Cardiac fibroblast (primary cell): ENCODE measurements around the gene LUC7L2.

Experiments
- DNase-seq, 2 donors: peaks; one replicate each; pipeline versions ENCODE4 v3.0.0 to v3.0.0-alpha.2; 2010; ENCODE audit warnings: low read depth in 2 of 2
- H3K4me3 ChIP-seq, 2 donors: replicated peaks in 1 of 2; 1 replicate in 1 of 2; 2 replicates in 1 of 2; pipeline ENCODE4 v1.5.1; 2011; ENCODE audit warnings: low read depth in 2 of 2, low read length in 2 of 2, mild to moderate bottlenecking in 2 of 2, moderate library complexity in 1 of 2
- CTCF ChIP-seq: IDR thresholded peaks from one replicate; pipeline ENCODE4 v1.5.1; 2011; ENCODE audit warnings: low read depth, mild to moderate bottlenecking, low read length, inconsistent platforms

The LUC7L2 gene

GRCh38 chr7:139471740-139472353 is 112.2 kb downstream of the LUC7L2 start:
- DNase-seq = peak; percentile 17 to 56
- H3K4me3 ChIP-seq = no peak overlapping the region
- TF ChIP-seq CTCF = no peak
